OCI-LY7 (cell line): ENCODE measurements around the gene ODAD3. TPM values are rescaled to one million over a fixed set of nuclear protein-coding genes. Genes with fewer than 3 reads are reported as not detected.
"Not testable (repeated sequence)": the region's sequence is repeated elsewhere in the genome, so short reads cannot be mapped to it uniquely, and the experiment has no call there.

Source experiments
- BruUV-seq: library from RNA; stranded (reverse); fragments of 400-500 nt; replicated peaks from 2 replicates; lab custom pipeline; 2021; lab: Mats Ljungman, UMichigan
- CTCF ChIA-PET: fragments of 300-600 bp; sonication (Branson Sonifier 250); formaldehyde crosslinking; loops from one replicate; lab custom pipeline; 2022; ENCODE audit warnings: antibody characterized with exemption; ENCODE audit not compliant: unreplicated experiment; lab: Charles Lee
- POLR2A ChIA-PET: fragments of 300-600 bp; sonication (Branson Sonifier 250); formaldehyde crosslinking; loops from one replicate; lab custom pipeline; 2022; ENCODE audit warnings: antibody characterized with exemption; lab: Charles Lee
- DNase-seq: peaks from one replicate; pipeline ENCODE4 v3.0.0-alpha.2; 2015; ENCODE audit warnings: low spot score
- H2AFZ ChIP-seq: fragments of 200-600 bp; sonication (generic), shearing (Covaris generic); 2 replicates; pipeline ENCODE4 v1.6.1; 2014; ENCODE audit warnings: mild to moderate bottlenecking, antibody characterized with exemption, low read length, moderate library complexity
- H3K27ac ChIP-seq: fragments of 200-600 bp; sonication (generic); 2 replicates; pipeline ENCODE4 v1.5.1; 2014; ENCODE audit warnings: mixed run types, low read depth, mild to moderate bottlenecking, moderate library complexity, low read length, inconsistent platforms; ENCODE audit not compliant: poor library complexity, severe bottlenecking
- H3K36me3 ChIP-seq: fragments of 200-600 bp; sonication (generic); 2 replicates; pipeline ENCODE4 v1.6.1; 2014; ENCODE audit warnings: mild to moderate bottlenecking, antibody characterized with exemption, low read length, moderate library complexity, mixed read lengths; ENCODE audit not compliant: insufficient read depth
- H3K4me1 ChIP-seq: fragments of 200-600 bp; sonication (generic); 2 replicates; pipeline ENCODE4 v1.5.1; 2014; ENCODE audit warnings: mild to moderate bottlenecking, low read length; ENCODE audit not compliant: insufficient read depth, poor library complexity, severe bottlenecking
- H3K4me2 ChIP-seq: fragments of 200-600 bp; sonication (generic); 2 replicates; pipeline ENCODE4 v1.6.1; 2014; ENCODE audit warnings: mild to moderate bottlenecking, low read length
- H3K4me3 ChIP-seq: fragments of 200-600 bp; sonication (generic); 2 replicates; pipeline ENCODE4 v1.5.1; 2014; ENCODE audit warnings: mild to moderate bottlenecking, low read depth, low read length; ENCODE audit not compliant: poor library complexity, severe bottlenecking
- H3K79me2 ChIP-seq: fragments of 200-600 bp; sonication (generic); 2 replicates; pipeline ENCODE4 v1.6.1; 2016; ENCODE audit warnings: low read depth, mild to moderate bottlenecking, low read length, moderate library complexity, mixed read lengths; ENCODE audit not compliant: insufficient read depth
- H3K9me2 ChIP-seq: fragments of 200-600 bp; sonication (generic); 2 replicates; pipeline ENCODE4 v1.6.1; 2016; ENCODE audit warnings: mild to moderate bottlenecking, low read length, mixed read lengths; ENCODE audit not compliant: insufficient read depth
- H3K9me3 ChIP-seq: fragments of 200-600 bp; sonication (generic); 2 replicates; pipeline ENCODE4 v1.6.1; 2014; ENCODE audit warnings: mild to moderate bottlenecking, mixed run types, low read length, mixed read lengths
- H4K20me1 ChIP-seq: fragments of 200-600 bp; sonication (generic); 2 replicates; pipeline ENCODE4 v1.6.1; 2014; ENCODE audit warnings: mild to moderate bottlenecking, antibody characterized with exemption, low read length, moderate library complexity, mixed read lengths; ENCODE audit not compliant: insufficient read depth
- CTCF ChIP-seq: fragments of 200-600 bp; sonication (generic); conservative IDR thresholded peaks from 2 replicates; pipeline ENCODE4 v1.5.1; 2014; ENCODE audit warnings: mild to moderate bottlenecking, antibody characterized with exemption, low read length, moderate library complexity, mixed read lengths
- EZH2phosphoT487 ChIP-seq: fragments of 200-600 bp; sonication (generic); IDR thresholded peaks from 2 replicates; pipeline ENCODE4 v1.6.1; 2018; ENCODE audit warnings: low read depth, borderline replicate concordance, mild to moderate bottlenecking, mixed run types, antibody characterized with exemption, low read length, moderate library complexity, mixed read lengths
- intact Hi-C: fragments of 100-400 bp; cut with micrococcal nuclease; formaldehyde crosslinking; loops from one replicate; pipeline ENCODE4 v1.10.0; 2022; ENCODE audit not compliant: unreplicated experiment
- total RNA-seq, 2 experiments: library from RNA; depleted of rRNA in 1 of 2; stranded (reverse); fragments of >200 nt in 1 of 2; shearing (Covaris generic) in 1 of 2; gene quantifications; 2 replicates each; pipeline ENCODE4 v1.2.3, GENCODE V29; 2014 to 2022

Gene ODAD3
- total RNA-seq, 2 experiments from 2014 or later, result 0.28 to 1.2 TPM

- Histone ChIP-seq H3K27ac (peak overlapping the region; percentile 92), H3K9me2 (no peaks in the 10 kb centered on the region), H2AFZ (peak overlapping the region; percentile 66), H3K9me3 (no peaks in the 10 kb centered on the region), H3K4me3 (peak overlapping the region; percentile 75), H3K36me3 (peaks cover 14% of the 10 kb centered on the region; the same call in 1 of the 2 replicates), H4K20me1 (no peaks in the 10 kb centered on the region), H3K4me2 (peak overlapping the region; percentile 99), H3K4me1 (peaks cover 63% of the 10 kb centered on the region), H3K79me2 (peaks cover 22% of the 10 kb centered on the region)
- intact Hi-C loops, result loop anchor here (1.0 to 2.0 kb wide), 4 partner anchors 41 to 101 kb away; partner anchors contain the start of genes ODAD3 and PRKCSH
- ChIA-PET CTCF (interaction anchor here (0.6 to 1.7 kb wide), 4 partner anchors 13 to 102 kb away, joined by 3 to 8 read pairs (median 4); partner anchors contain the start of gene ODAD3), POLR2A (interaction anchor here (0.5 to 1.4 kb wide), 9 partner anchors 39 to 348 kb away, joined by 3 to 8 read pairs (median 4); partner anchors contain the start of genes ECSIT, ODAD3 and PRKCSH)
- no TSS peak for BruUV-seq
- peak; percentile 99 for DNase-seq
- TF ChIP-seq CTCF, result peak; percentile 90
- TF ChIP-seq EZH2phosphoT487, result no peak
These were observed 54.0 kb downstream of the ODAD3 start for GRCh38 chr19:11380653-11381537.

GRCh38 chr19:11379857-11380350 lies 55.0 kb downstream of the ODAD3 start:
- DNase-seq, result no peak
- Histone ChIP-seq H3K4me2 (peak overlapping the region; percentile 79), H3K36me3 (peaks cover 18% of the 10 kb centered on the region; the same call in 1 of the 2 replicates), H3K9me2 (no peaks in the 10 kb centered on the region), H3K4me3 (peak overlapping the region; percentile 75), H3K4me1 (peaks cover 65% of the 10 kb centered on the region), H3K79me2 (peaks cover 26% of the 10 kb centered on the region), H3K27ac (peak overlapping the region; percentile 92), H2AFZ (no peak overlapping the region), H3K9me3 (no peaks in the 10 kb centered on the region), H4K20me1 (no peaks in the 10 kb centered on the region)
- BruUV-seq, result no TSS peak
- POLR2A ChIA-PET, result no interaction called here
- intact Hi-C loops, result loop anchor here (2.0 kb wide), 1 partner anchor 67 kb away; no protein-coding TSS in a partner anchor
- TF ChIP-seq EZH2phosphoT487 (no peak), CTCF (no peak)
- CTCF ChIA-PET, result interaction anchor here (1.7 kb wide), 1 partner anchor 42 kb away, joined by 5 read pairs; no protein-coding TSS in a partner anchor

GRCh38 chr19:11379269-11379845 lies 55.6 kb downstream of the ODAD3 start:
- 0 out of 2 replicates have a peak overlapping the region, but pooled peaks have one; percentile 79 for H3K4me2 ChIP-seq
- not testable (repeated sequence) for BruUV-seq

More at GRCh38 chr19:11379269-11379845, 55.6 kb downstream of the ODAD3 start:
- POLR2A ChIA-PET, H3K9me2 ChIP-seq, DNase-seq, H3K9me3 ChIP-seq, H3K4me3 ChIP-seq, H2AFZ ChIP-seq, intact Hi-C loops, CTCF ChIA-PET, H4K20me1 ChIP-seq, H3K27ac ChIP-seq: not testable (repeated sequence)
- Histone ChIP-seq H3K36me3 (peaks cover 18% of the 10 kb centered on the region; the same call in 1 of the 2 replicates), H3K79me2 (peaks cover 26% of the 10 kb centered on the region), H3K4me1 (peaks cover 63% of the 10 kb centered on the region)
